ENCODE results near the gene NHLRC4. TPM values are rescaled to one million over a fixed set of nuclear protein-coding genes. Genes with fewer than 3 reads are reported as not detected.

The NHLRC4 gene
- total and polyA plus RNA-seq, 2 donors (not counting 1 experiment from before 2014, with no cell fraction given): 2.2 to 4.2 TPM

DNA sequence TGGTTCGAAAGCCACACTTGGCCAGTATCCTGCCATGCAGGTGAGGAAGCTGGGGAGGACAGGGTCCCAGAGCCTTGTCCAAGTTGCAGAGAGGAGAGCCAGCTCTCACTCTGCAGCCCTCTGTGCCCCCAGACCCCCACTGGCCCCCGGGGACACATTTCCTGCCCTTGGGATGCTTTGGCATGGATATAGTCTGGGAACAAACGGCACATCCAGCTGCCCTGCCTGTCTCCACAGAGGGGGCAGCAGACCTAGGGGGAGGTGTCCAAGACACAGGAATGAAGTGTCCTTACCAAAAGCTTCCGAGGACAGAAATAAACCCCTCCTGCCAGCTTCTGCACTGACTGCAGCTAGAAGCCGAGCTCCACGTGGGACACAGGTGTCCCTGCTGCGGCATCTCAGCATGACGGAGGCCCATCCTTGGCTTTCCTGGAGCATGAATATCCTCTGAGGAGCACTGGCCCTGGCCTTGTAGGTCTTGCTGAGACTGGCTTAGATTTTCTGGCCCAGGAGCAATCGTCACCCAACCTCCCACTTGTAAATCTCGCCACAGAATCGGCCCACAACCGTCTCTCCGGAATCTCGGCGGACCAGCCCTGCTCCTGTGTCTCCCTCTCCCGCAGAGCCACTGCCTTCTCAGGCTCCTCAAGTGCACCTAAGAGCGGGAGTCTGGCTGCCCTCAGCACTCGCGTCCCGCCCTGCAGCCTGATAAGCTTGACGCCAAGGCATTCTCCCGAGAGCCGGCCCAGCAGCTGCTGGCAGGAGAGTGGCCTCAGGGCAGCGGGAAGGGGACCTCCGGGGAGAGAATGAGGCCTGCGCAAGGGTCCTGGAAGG, 40.4 kb upstream of the NHLRC4 start:
- ATAC-seq (ENCODE audit: low read depth): no peak
- DNase-seq: no peak
- H3K27ac Mint-ChIP-seq: peak overlapping the region; percentile 88
- Histone ChIP-seq H3K4me3 (ENCODE audit: control extremely low read depth in 1 of 5, extremely low read depth in 1 of 5, insufficient read depth in 1 of 5, low read depth in 2 of 5, low read length in 4 of 5) (peak overlapping the region; percentile 21 to 79 (median 77)), H3K4me1 (ENCODE audit: control insufficient read depth in 2 of 2, insufficient read depth in 2 of 2, low read length in 2 of 2) (peaks cover 25 to 47% of the 10 kb centered on the region in 2 donors), H3K79me2 (ENCODE audit: control insufficient read depth, insufficient read depth, low read length) (peaks cover 45% of the 10 kb centered on the region), H2AFZ (ENCODE audit: insufficient read depth, low read depth, low read length, poor library complexity, severe bottlenecking) (peak overlapping the region; percentile 89), H3K4me2 (replicated peaks; ENCODE audit: low read depth, low read length, poor library complexity, severe bottlenecking) (peak overlapping the region; percentile 98), H3K27me3 (replicated peaks in 1 of 4; ENCODE audit: control extremely low read depth in 1 of 4, control insufficient read depth in 3 of 4, insufficient read depth in 4 of 4, low read length in 3 of 4) (no peaks in the 10 kb centered on the region), H3K9me3 (ENCODE audit: control extremely low read depth in 1 of 3, control insufficient read depth in 2 of 3, insufficient read depth in 1 of 3, low read length in 2 of 3) (peaks cover 0 to 2% (median 0%) of the 10 kb centered on the region in 3 donors), H4K20me1 (ENCODE audit: control insufficient read depth, insufficient read depth, low read length, poor library complexity, severe bottlenecking) (peaks cover 52% of the 10 kb centered on the region), H3K36me3 (replicated peaks in 1 of 2; ENCODE audit: control extremely low read depth in 1 of 2, control insufficient read depth in 1 of 2, extremely low read depth in 1 of 2, insufficient read depth in 2 of 2, low read length in 1 of 2) (no peaks in the 10 kb centered on the region), H3K27ac (ENCODE audit: low read length in 2 of 2) (peak overlapping the region; percentile 71 to 96), H3K9ac (ENCODE audit: low read length) (peak overlapping the region; percentile 75)
- intact Hi-C loops (cut with micrococcal nuclease): loop anchor here (1.0 to 5.0 kb wide), 6 partner anchors 42 to 174 kb away; partner anchors contain the start of genes AXIN1, PGAP6, PIGQ and RAB11FIP3
- peak overlapping the region; percentile 89 for H3K4me3 Mint-ChIP-seq
- peaks cover 36% of the 10 kb centered on the region for H3K4me1 Mint-ChIP-seq
- TF ChIP-seq, protein P1, sequence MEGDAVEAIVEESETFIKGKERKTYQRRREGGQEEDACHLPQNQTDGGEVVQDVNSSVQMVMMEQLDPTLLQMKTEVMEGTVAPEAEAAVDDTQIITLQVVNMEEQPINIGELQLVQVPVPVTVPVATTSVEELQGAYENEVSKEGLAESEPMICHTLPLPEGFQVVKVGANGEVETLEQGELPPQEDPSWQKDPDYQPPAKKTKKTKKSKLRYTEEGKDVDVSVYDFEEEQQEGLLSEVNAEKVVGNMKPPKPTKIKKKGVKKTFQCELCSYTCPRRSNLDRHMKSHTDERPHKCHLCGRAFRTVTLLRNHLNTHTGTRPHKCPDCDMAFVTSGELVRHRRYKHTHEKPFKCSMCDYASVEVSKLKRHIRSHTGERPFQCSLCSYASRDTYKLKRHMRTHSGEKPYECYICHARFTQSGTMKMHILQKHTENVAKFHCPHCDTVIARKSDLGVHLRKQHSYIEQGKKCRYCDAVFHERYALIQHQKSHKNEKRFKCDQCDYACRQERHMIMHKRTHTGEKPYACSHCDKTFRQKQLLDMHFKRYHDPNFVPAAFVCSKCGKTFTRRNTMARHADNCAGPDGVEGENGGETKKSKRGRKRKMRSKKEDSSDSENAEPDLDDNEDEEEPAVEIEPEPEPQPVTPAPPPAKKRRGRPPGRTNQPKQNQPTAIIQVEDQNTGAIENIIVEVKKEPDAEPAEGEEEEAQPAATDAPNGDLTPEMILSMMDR (IDR thresholded peaks at IDR 0.05): no peak
- no peak for TF ChIP-seq EZH2 (IDR thresholded peaks at IDR 0.05; ENCODE audit: borderline replicate concordance, insufficient read depth, low read depth, low read length, poor library complexity, severe bottlenecking)
- 10% methylated on average over 26 of the region's 26 CpGs for WGBS (ENCODE audit: insufficient coverage)
- CTCF ChIA-PET: no interaction called here
- H3K27me3 Mint-ChIP-seq: no peaks in the 10 kb centered on the region
- POLR2A ChIA-PET: interaction anchor here (0.6 to 1.3 kb wide), 4 partner anchors 40 to 193 kb away, joined by 3 to 11 read pairs (median 6); partner anchors contain the start of genes DECR2, NHLRC4 and STUB1
- H3K9me3 Mint-ChIP-seq (ENCODE audit: insufficient read depth): no peaks in the 10 kb centered on the region
